ENCODE measurements around the gene DRAXIN.

DRAXIN gene

DNA sequence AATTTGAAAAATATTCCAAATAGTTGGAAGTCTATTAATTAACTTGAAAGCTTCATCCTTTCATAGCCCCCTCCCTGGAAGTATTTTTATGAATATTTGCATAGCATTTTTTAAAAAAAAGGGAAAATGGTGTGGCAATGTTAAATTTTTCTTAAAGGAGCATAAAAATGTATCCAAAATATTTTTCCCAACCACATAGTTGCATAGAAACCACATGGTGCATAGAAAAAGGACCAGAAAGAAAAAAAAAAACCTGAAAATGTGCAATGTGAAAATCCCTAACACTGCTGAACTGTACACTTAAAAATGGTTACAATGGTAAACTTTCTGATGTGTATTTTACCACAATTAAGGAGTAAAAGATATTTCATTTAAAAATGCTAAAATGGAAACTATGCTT lies 78.5 kb downstream of the DRAXIN start:
- H3K9ac ChIP-seq (ENCODE audit: low read depth in 1 of 2, low read length in 2 of 2), result no peak overlapping the region
- H3K4me1 ChIP-seq (ENCODE audit: control insufficient read depth in 2 of 2, insufficient read depth in 2 of 2, low read length in 2 of 2), result no peaks in the 10 kb centered on the region
- no peak overlapping the region for H3K4me3 ChIP-seq (ENCODE audit: low read length in 2 of 2)
- H3K27me3 ChIP-seq (ENCODE audit: control insufficient read depth in 2 of 2, insufficient read depth in 2 of 2, low read length in 2 of 2), result no peaks in the 10 kb centered on the region
- no peak overlapping the region for H3K27ac ChIP-seq (ENCODE audit: low read depth in 2 of 2, low read length in 2 of 2)
- H3K36me3 ChIP-seq (ENCODE audit: control insufficient read depth in 2 of 2, insufficient read depth in 2 of 2, low read length in 2 of 2), result no peaks in the 10 kb centered on the region
- H3K9me3 ChIP-seq (ENCODE audit: control insufficient read depth in 2 of 2, low read length in 2 of 2), result no peaks in the 10 kb centered on the region

DNA sequence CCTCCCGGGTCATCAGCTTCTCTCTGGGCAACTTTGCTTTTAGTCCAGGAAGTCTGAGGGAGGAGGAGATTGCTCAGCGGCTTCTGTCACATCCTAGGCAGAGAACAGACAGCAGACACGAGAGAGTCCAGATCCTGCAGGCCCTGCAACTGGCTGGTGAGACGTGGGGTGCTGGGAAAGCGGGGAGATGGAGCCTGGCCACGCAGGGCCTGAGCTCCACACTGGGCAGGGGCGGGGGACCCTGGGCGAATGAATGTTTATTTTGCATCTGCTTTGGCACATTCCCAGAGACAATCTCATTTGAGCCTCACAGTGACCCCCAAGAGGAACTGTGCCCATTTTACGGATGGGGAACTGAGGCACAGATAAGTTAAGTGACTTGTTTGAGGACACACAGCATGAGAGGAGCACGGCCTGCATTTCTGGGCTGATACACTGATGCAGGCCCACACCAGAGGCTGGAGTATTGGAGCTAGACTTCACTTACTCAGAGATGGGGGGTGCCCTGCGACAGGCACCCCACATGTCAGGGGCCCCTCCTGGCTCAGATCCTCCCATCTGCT lies 80.1 kb downstream of the DRAXIN start:
- no peak overlapping the region for H3K9ac ChIP-seq (ENCODE audit: low read depth in 1 of 2, low read length in 2 of 2)
- H3K4me3 ChIP-seq (ENCODE audit: low read length in 2 of 2), result no peak overlapping the region
- no peaks in the 10 kb centered on the region for H3K4me1 ChIP-seq (ENCODE audit: control insufficient read depth in 2 of 2, insufficient read depth in 2 of 2, low read length in 2 of 2)
- H3K36me3 ChIP-seq (ENCODE audit: control insufficient read depth in 2 of 2, insufficient read depth in 2 of 2, low read length in 2 of 2), result no peaks in the 10 kb centered on the region
- H3K27ac ChIP-seq (ENCODE audit: low read depth in 2 of 2, low read length in 2 of 2), result no peak overlapping the region
- no peaks in the 10 kb centered on the region for H3K9me3 ChIP-seq (ENCODE audit: control insufficient read depth in 2 of 2, low read length in 2 of 2)
- H3K27me3 ChIP-seq (ENCODE audit: control insufficient read depth in 2 of 2, insufficient read depth in 2 of 2, low read length in 2 of 2), result no peaks in the 10 kb centered on the region

DNA sequence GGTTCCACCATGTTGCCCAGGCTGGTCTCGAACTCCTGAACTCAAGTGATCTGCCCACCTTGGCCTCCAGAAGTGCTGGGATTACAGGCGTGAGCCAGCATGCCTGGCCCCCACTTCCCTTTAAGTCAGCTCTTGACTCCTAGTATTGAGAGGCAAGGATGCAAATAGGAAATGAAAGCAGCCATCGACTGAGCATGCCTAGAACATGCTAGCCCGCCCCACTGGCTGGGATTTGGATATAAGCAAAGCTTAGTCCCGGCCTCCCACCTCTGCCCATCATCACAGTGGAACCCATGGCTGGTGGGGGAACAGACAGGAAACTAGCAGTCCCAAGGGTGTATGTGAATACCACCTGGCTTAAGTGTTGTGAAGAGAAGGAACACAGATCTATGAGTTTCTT lies 80.9 kb downstream of the DRAXIN start:
- no peak overlapping the region for H3K4me3 ChIP-seq (ENCODE audit: low read length in 2 of 2)
- no peaks in the 10 kb centered on the region for H3K27me3 ChIP-seq (ENCODE audit: control insufficient read depth in 2 of 2, insufficient read depth in 2 of 2, low read length in 2 of 2)
- H3K9ac ChIP-seq (ENCODE audit: low read depth in 1 of 2, low read length in 2 of 2), result no peak overlapping the region
- H3K36me3 ChIP-seq (ENCODE audit: control insufficient read depth in 2 of 2, insufficient read depth in 2 of 2, low read length in 2 of 2), result no peaks in the 10 kb centered on the region
- H3K27ac ChIP-seq (ENCODE audit: low read depth in 2 of 2, low read length in 2 of 2), result no peak overlapping the region
- H3K4me1 ChIP-seq (ENCODE audit: control insufficient read depth in 2 of 2, insufficient read depth in 2 of 2, low read length in 2 of 2), result no peaks in the 10 kb centered on the region
- H3K9me3 ChIP-seq (ENCODE audit: control insufficient read depth in 2 of 2, low read length in 2 of 2), result no peaks in the 10 kb centered on the region

DNA sequence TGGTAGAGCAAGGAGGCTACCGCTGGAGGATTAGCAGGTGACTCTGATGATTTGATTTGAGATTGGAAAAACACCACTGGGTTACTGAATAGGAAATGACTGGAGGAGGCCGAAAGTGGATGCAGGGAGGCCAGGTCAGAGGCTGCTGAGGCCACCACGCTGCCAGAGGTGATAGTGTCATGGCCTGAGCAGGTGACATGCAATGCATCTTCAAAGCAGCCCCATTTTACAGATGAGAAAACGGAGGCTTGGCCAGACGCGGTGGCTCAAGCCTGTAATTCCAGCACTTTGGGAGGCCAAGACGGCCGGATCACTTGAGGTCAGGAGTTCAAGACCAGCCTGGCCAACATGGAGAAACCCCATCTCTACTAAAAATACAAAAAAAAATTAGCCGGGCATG lies 83.2 kb downstream of the DRAXIN start:
- H3K36me3 ChIP-seq (ENCODE audit: control insufficient read depth in 2 of 2, insufficient read depth in 2 of 2, low read length in 2 of 2), result no peaks in the 10 kb centered on the region
- H3K9me3 ChIP-seq (ENCODE audit: control insufficient read depth in 2 of 2, low read length in 2 of 2), result no peaks in the 10 kb centered on the region
- no peak overlapping the region for H3K4me3 ChIP-seq (ENCODE audit: low read length in 2 of 2)
- no peaks in the 10 kb centered on the region for H3K4me1 ChIP-seq (ENCODE audit: control insufficient read depth in 2 of 2, insufficient read depth in 2 of 2, low read length in 2 of 2)
- H3K27ac ChIP-seq (ENCODE audit: low read depth in 2 of 2, low read length in 2 of 2), result no peak overlapping the region
- H3K9ac ChIP-seq (ENCODE audit: low read depth in 1 of 2, low read length in 2 of 2), result no peak overlapping the region
- no peaks in the 10 kb centered on the region for H3K27me3 ChIP-seq (ENCODE audit: control insufficient read depth in 2 of 2, insufficient read depth in 2 of 2, low read length in 2 of 2)

Data from mucosa of rectum (tissue), 2 donors.